Measurements from ENCODE around the gene NABP1.

NABP1 gene

GRCh38 chr2:191645032-191645431, 32.9 kb upstream of the NABP1 start:
- Histone ChIP-seq H3K27me3 (ENCODE audit: insufficient read depth, poor library complexity, severe bottlenecking) (no peaks in the 10 kb centered on the region), H3K4me3 (replicated peaks; ENCODE audit: insufficient read depth, low read length) (no peak overlapping the region), H3K27ac (replicated peaks) (no peak overlapping the region)
- no peak for DNase-seq (ENCODE audit: low read depth in 1 of 2, low spot score in 1 of 2)
- no peak for TF ChIP-seq GABPA (IDR thresholded peaks at IDR 0.05; ENCODE audit: low read depth)
- TF ChIP-seq POLR2AphosphoS5 (IDR thresholded peaks at IDR 0.05; ENCODE audit: low read depth): no peak
- TF ChIP-seq SPI1 (IDR thresholded peaks at IDR 0.05; ENCODE audit: borderline replicate concordance, low read depth): no peak
- no peak for TF ChIP-seq REST (IDR thresholded peaks at IDR 0.05; ENCODE audit: insufficient replicate concordance, low read depth)
- TF ChIP-seq CTCF (IDR thresholded peaks at IDR 0.05; ENCODE audit: insufficient read depth, low read length): no peak

- Histone ChIP-seq H3K27me3 (ENCODE audit: insufficient read depth, poor library complexity, severe bottlenecking) (no peaks in the 10 kb centered on the region), H3K4me3 (replicated peaks; ENCODE audit: insufficient read depth, low read length) (no peak overlapping the region), H3K27ac (replicated peaks) (no peak overlapping the region)
- TF ChIP-seq SPI1 (IDR thresholded peaks at IDR 0.05; ENCODE audit: borderline replicate concordance, low read depth): no peak
- no peak for TF ChIP-seq CTCF (IDR thresholded peaks at IDR 0.05; ENCODE audit: insufficient read depth, low read length)
- no peak for TF ChIP-seq POLR2AphosphoS5 (IDR thresholded peaks at IDR 0.05; ENCODE audit: low read depth)
- TF ChIP-seq REST (IDR thresholded peaks at IDR 0.05; ENCODE audit: insufficient replicate concordance, low read depth): no peak
- DNase-seq (ENCODE audit: low read depth in 1 of 2, low spot score in 1 of 2): peak in 1 of 2 experiments; percentile 12
Measured at GRCh38 chr2:191645434-191646162, 32.3 kb upstream of the NABP1 start.

GRCh38 chr2:191646163-191646902, 31.6 kb upstream of the NABP1 start:
- Histone ChIP-seq H3K27me3 (ENCODE audit: insufficient read depth, poor library complexity, severe bottlenecking) (no peaks in the 10 kb centered on the region), H3K27ac (replicated peaks) (no peak overlapping the region)
- TF ChIP-seq CTCF (IDR thresholded peaks at IDR 0.05; ENCODE audit: insufficient read depth, low read length) (no peak), POLR2AphosphoS5 (IDR thresholded peaks at IDR 0.05; ENCODE audit: low read depth) (no peak), SPI1 (IDR thresholded peaks at IDR 0.05; ENCODE audit: borderline replicate concordance, low read depth) (no peak)

More at GRCh38 chr2:191646163-191646902, 31.6 kb upstream of the NABP1 start:
- H3K4me3 ChIP-seq (replicated peaks; ENCODE audit: insufficient read depth, low read length): no peak overlapping the region
- no peak for DNase-seq (ENCODE audit: low read depth in 1 of 2, low spot score in 1 of 2)
